ENCODE measurements around the gene TAS2R9.
"Not testable (repeated sequence)": the region's sequence is repeated elsewhere in the genome, so short reads cannot be mapped to it uniquely, and the experiment has no call there.

GRCh38 chr12:10791769-10792168 lies 18.2 kb downstream of the TAS2R9 start:
- not testable (repeated sequence) for TF ChIP-seq POLR2AphosphoS5 (IDR thresholded peaks at IDR 0.05; ENCODE audit: low read depth); CTCF (IDR thresholded peaks at IDR 0.05; ENCODE audit: insufficient read depth, low read length)
